H1 (cell line): Measurements from ENCODE around the gene TPRN. TPM values are rescaled to one million over a fixed set of nuclear protein-coding genes. Genes with fewer than 3 reads are reported as not detected.

ENCODE experiments used
- CTCF ChIA-PET: fragments of 300-600 bp; sonication (Branson Sonifier 250); formaldehyde crosslinking; loops from one replicate; lab custom pipeline; 2021; ENCODE audit not compliant: partially characterized antibody; lab: Charles Lee
- POLR2A ChIA-PET: fragments of 300-600 bp; sonication (Branson Sonifier 250); formaldehyde crosslinking; loops from one replicate; lab custom pipeline; 2021; ENCODE audit warnings: inconsistent platforms; ENCODE audit not compliant: partially characterized antibody; lab: Charles Lee
- DNase-seq, 2 experiments: peaks; one replicate each; pipeline versions ENCODE4 v3.0.0 to v3.0.0-alpha.2; 2010 to 2022; ENCODE audit warnings: low spot score in 2 of 2, low read depth in 1 of 2, mixed read lengths in 1 of 2
- FAIRE-seq: peaks from 2 replicates; lab custom pipeline; 2011; peaks lifted over from hg19 to GRCh38; lab: Jason Lieb, UNC
- H2AFZ ChIP-seq: 2 replicates; pipeline ENCODE4 v1.8.1; 2012; ENCODE audit warnings: low read length, inconsistent platforms
- H2AK5ac ChIP-seq: 2 replicates; pipeline ENCODE4 v1.6.1; 2013; ENCODE audit warnings: low read depth, low read length
- H2BK120ac ChIP-seq: replicated peaks from 2 replicates; pipeline ENCODE3; 2013; ENCODE audit warnings: low read depth, low read length, inconsistent platforms
- H2BK12ac ChIP-seq: 2 replicates; pipeline ENCODE4 v1.6.1; 2013; ENCODE audit warnings: low read depth, low read length
- H2BK15ac ChIP-seq: 2 replicates; pipeline ENCODE4 v1.6.1; 2013; ENCODE audit warnings: low read length
- H2BK20ac ChIP-seq: 2 replicates; pipeline ENCODE4 v1.6.1; 2013; ENCODE audit warnings: low read length
- H2BK5ac ChIP-seq: 2 replicates; pipeline ENCODE4 v1.6.1; 2013; ENCODE audit warnings: low read depth, low read length
- H3K14ac ChIP-seq: 2 replicates; pipeline ENCODE4 v1.6.1; 2013; ENCODE audit warnings: inconsistent platforms; ENCODE audit not compliant: insufficient read length
- H3K18ac ChIP-seq: 2 replicates; pipeline ENCODE4 v1.6.1; 2013; ENCODE audit warnings: low read length; ENCODE audit errors: extremely low read depth
- H3K23ac ChIP-seq: 2 replicates; pipeline ENCODE4 v1.6.1; 2013; ENCODE audit warnings: inconsistent platforms; ENCODE audit not compliant: insufficient read length
- H3K23me2 ChIP-seq: 2 replicates; pipeline ENCODE4 v1.6.1; 2013; ENCODE audit warnings: low read depth, low read length
- H3K27ac ChIP-seq: 2 replicates; pipeline ENCODE4 v1.6.1; 2011; ENCODE audit warnings: low read depth, low read length, inconsistent platforms
- H3K27me3 ChIP-seq, 4 experiments: replicated peaks in 1 of 4; 1 replicate in 1 of 4; 2 replicates in 3 of 4; pipeline versions ENCODE4 v1.6.1 to v1.8.1; 2011 to 2013; ENCODE audit warnings: low read length in 3 of 4, mild to moderate bottlenecking in 3 of 4, inconsistent platforms in 2 of 4, mixed read lengths in 2 of 4, moderate library complexity in 1 of 4; ENCODE audit not compliant: control insufficient read depth in 3 of 4, insufficient read depth in 3 of 4; ENCODE audit errors: extremely low read depth in 1 of 4
- H3K36me3 ChIP-seq, 4 experiments: 2 replicates each; pipeline versions ENCODE4 v1.6.1 to v1.8.1; 2011 to 2013; ENCODE audit warnings: mild to moderate bottlenecking in 4 of 4, low read length in 3 of 4, moderate library complexity in 2 of 4, control low read depth in 1 of 4, inconsistent platforms in 1 of 4; ENCODE audit not compliant: insufficient read depth in 4 of 4, control insufficient read depth in 2 of 4
- H3K4ac ChIP-seq: replicated peaks from 2 replicates; pipeline ENCODE3; 2013; ENCODE audit warnings: low read length, low read depth, mixed read lengths, inconsistent platforms; ENCODE audit not compliant: insufficient read length
- H3K4me1 ChIP-seq, 4 experiments: replicated peaks in 1 of 4; 1 replicate in 1 of 4; 2 replicates in 3 of 4; pipeline versions ENCODE4 v1.6.1 to v1.8.1; 2011 to 2013; ENCODE audit warnings: low read length in 3 of 4, inconsistent platforms in 2 of 4, mixed read lengths in 1 of 4; ENCODE audit not compliant: insufficient read depth in 4 of 4, control insufficient read depth in 3 of 4
- H3K4me2 ChIP-seq, 2 experiments: 2 replicates each; pipeline versions ENCODE4 v1.6.1 to v1.8.1; 2011 to 2013; ENCODE audit warnings: low read depth in 2 of 2, low read length in 2 of 2, control low read depth in 1 of 2, inconsistent platforms in 1 of 2, mild to moderate bottlenecking in 1 of 2; ENCODE audit not compliant: insufficient read depth in 1 of 2
- H3K4me3 ChIP-seq, 4 experiments: fragments of 200-600, 300-600 bp in 1 of 4; sonication (generic), shearing (Covaris generic), sonication (Bioruptor Twin) in 1 of 4; 2 replicates each; pipeline versions ENCODE4 v1.5.1 to v1.8.1; 2011 to 2016; ENCODE audit warnings: low read length in 4 of 4, low read depth in 3 of 4, control low read depth in 2 of 4, inconsistent platforms in 2 of 4, mild to moderate bottlenecking in 2 of 4, mixed read lengths in 1 of 4, moderate library complexity in 1 of 4; ENCODE audit not compliant: insufficient read depth in 2 of 4; ENCODE audit errors: extremely low read depth in 1 of 4
- H3K56ac ChIP-seq: replicated peaks from 2 replicates; pipeline ENCODE3; 2013; ENCODE audit warnings: low read depth, mild to moderate bottlenecking, mixed read lengths, low read length, inconsistent platforms; ENCODE audit not compliant: insufficient read length
- H3K79me1 ChIP-seq: 2 replicates; pipeline ENCODE4 v1.6.1; 2013; ENCODE audit warnings: low read depth, low read length, control low read depth
- H3K79me2 ChIP-seq, 2 experiments: 2 replicates each; pipeline versions ENCODE4 v1.6.1 to v1.8.1; 2012 to 2013; ENCODE audit warnings: low read length in 2 of 2, mild to moderate bottlenecking in 2 of 2, inconsistent platforms in 1 of 2; ENCODE audit not compliant: insufficient read depth in 2 of 2, control insufficient read depth in 1 of 2
- H3K9ac ChIP-seq, 4 experiments: replicated peaks in 1 of 4; 1 replicate in 1 of 4; 2 replicates in 3 of 4; pipeline versions ENCODE4 v1.6.1 to v1.8.1; 2011 to 2013; ENCODE audit warnings: low read depth in 3 of 4, low read length in 3 of 4, control low read depth in 2 of 4, mild to moderate bottlenecking in 2 of 4, moderate library complexity in 2 of 4, inconsistent platforms in 1 of 4; ENCODE audit errors: extremely low read depth in 1 of 4
- H3K9me3 ChIP-seq, 2 experiments: 2 replicates each; pipeline versions ENCODE4 v1.6.1 to v1.8.1; 2012 to 2013; ENCODE audit warnings: mild to moderate bottlenecking in 2 of 2, moderate library complexity in 2 of 2, control low read depth in 1 of 2, inconsistent platforms in 1 of 2, low read depth in 1 of 2, low read length in 1 of 2, mixed read lengths in 1 of 2; ENCODE audit not compliant: insufficient read depth in 2 of 2
- H4K20me1 ChIP-seq, 2 experiments: replicated peaks in 1 of 2; 2 replicates each; pipeline versions ENCODE3 to v1.8.1; 2011 to 2013; ENCODE audit warnings: inconsistent platforms in 2 of 2, low read length in 2 of 2, mild to moderate bottlenecking in 1 of 2; ENCODE audit not compliant: insufficient read depth in 2 of 2, control insufficient read depth in 1 of 2
- H4K5ac ChIP-seq: 2 replicates; pipeline ENCODE4 v1.6.1; 2013; ENCODE audit warnings: low read length, low read depth, mixed read lengths, inconsistent platforms; ENCODE audit not compliant: insufficient read length
- H4K8ac ChIP-seq: 2 replicates; pipeline ENCODE4 v1.8.0; 2013; ENCODE audit warnings: mild to moderate bottlenecking, moderate library complexity, low read length, inconsistent platforms; ENCODE audit not compliant: insufficient read depth; ENCODE audit errors: extremely low read depth
- H4K91ac ChIP-seq: replicated peaks from 2 replicates; pipeline ENCODE3; 2013; ENCODE audit warnings: low read length, mixed read lengths, inconsistent platforms; ENCODE audit not compliant: insufficient read length
- EZH2 ChIP-seq: fragments of 200-600 bp; sonication (generic); IDR thresholded peaks from 2 replicates; pipeline ENCODE4 v1.7.1; 2012; ENCODE audit warnings: low read depth, mild to moderate bottlenecking, moderate library complexity, low read length, inconsistent platforms; ENCODE audit not compliant: severe bottlenecking
- HDAC2 ChIP-seq, 2 experiments: fragments of 300-600 bp in 1 of 2; sonication (generic) in 1 of 2; IDR thresholded peaks; 2 replicates each; pipeline ENCODE4 v1.6.1; 2011 to 2012; ENCODE audit warnings: low read depth in 2 of 2, low read length in 2 of 2, mild to moderate bottlenecking in 2 of 2, moderate library complexity in 2 of 2, borderline replicate concordance in 1 of 2, inconsistent platforms in 1 of 2
- MAFK ChIP-seq: IDR thresholded peaks from 2 replicates; pipeline ENCODE4 v1.6.1; 2012; ENCODE audit warnings: low read depth, mild to moderate bottlenecking, improper control_type of control experiment, low read length
- POLR2AphosphoS5 ChIP-seq: IDR thresholded peaks from 2 replicates; pipeline ENCODE4 v1.6.1; 2011; ENCODE audit warnings: low read depth, low read length
- SAP30 ChIP-seq: fragments of 300-600 bp; sonication (generic); IDR thresholded peaks from 2 replicates; pipeline ENCODE4 v1.7.1; 2012; ENCODE audit warnings: low read length, moderate library complexity, mild to moderate bottlenecking, inconsistent platforms; ENCODE audit not compliant: insufficient read depth, insufficient replicate concordance
- SIN3A ChIP-seq, 2 experiments: IDR thresholded peaks in 1 of 2; conservative IDR thresholded peaks in 1 of 2; 2 replicates each; pipeline ENCODE4 v1.6.1; 2011 to 2012; ENCODE audit warnings: low read length in 2 of 2, improper control_type of control experiment in 1 of 2, low read depth in 1 of 2, mild to moderate bottlenecking in 1 of 2
- USF2 ChIP-seq: IDR thresholded peaks from 2 replicates; pipeline ENCODE4 v1.6.1; 2011; ENCODE audit warnings: low read length, improper control_type of control experiment
- WGBS, 2 experiments: shearing (Covaris generic) in 1 of 2; methylation state at CpG; one replicate each; pipeline versions ENCODE4 v1.1.6 to v1.1.7; 2013 to 2015; ENCODE audit warnings: low lambda C conversion rate in 2 of 2, mixed read lengths in 2 of 2, inconsistent platforms in 1 of 2, low coverage in 1 of 2, missing lambda C conversion rate in 1 of 2; ENCODE audit not compliant: insufficient replicate concordance in 2 of 2, insufficient coverage in 1 of 2, insufficient read length in 1 of 2; ENCODE audit errors: extremely low coverage in 1 of 2, missing lambda C conversion rate in 1 of 2; 5-methylcytosine and 5-hydroxymethylcytosine counted together
- polyA plus RNA-seq, 7 experiments: library from polyadenylated mRNA; depleted of rRNA in 3 of 7; stranded (reverse) in 5 of 7; unstranded in 2 of 7; fragments of >200 nt in 5 of 7; fragments of 200-250 nt in 2 of 7; gene quantifications; 1 replicate in 5 of 7; 2 replicates in 1 of 7; 4 replicates in 1 of 7; pipeline versions ENCODE4 v1.2.1 to v1.2.3, GENCODE V29; 2011 to 2013; ENCODE audit warnings: missing spikeins in 2 of 7, mixed read lengths in 2 of 7
- total RNA-seq: library from RNA; stranded (reverse); fragmentation: NEBNext Ultra II Directional; extraction: Animal tissue kit (Norgen Biotek cat#: 25700); gene quantifications from 2 replicates; pipeline ENCODE4 v1.2.1, GENCODE V29; 2021
- TF ChIP-seq, protein P1 (sequence below): IDR thresholded peaks from 2 replicates; pipeline ENCODE4 v1.6.1; 2011; ENCODE audit warnings: low read depth, mild to moderate bottlenecking, low read length; ENCODE audit not compliant: insufficient read depth

Gene TPRN
- total and polyA plus RNA-seq, 2 of the 8 experiments (the other 6 are each of a cell fraction or from before 2014, with no cell fraction given) = 9.7 to 23.2 TPM

GRCh38 chr9:137141976-137142936 is 58.3 kb downstream of the TPRN start:
- Histone ChIP-seq H3K36me3 (no peaks in the 10 kb centered on the region), H3K4me3 (no peak overlapping the region), H2BK120ac (no peak overlapping the region), H3K4me2 (no peak overlapping the region), H2BK15ac (0 out of 2 replicates have a peak overlapping the region, but pooled peaks have one; percentile 25), H3K23ac (no peak overlapping the region), H3K27me3 (peaks cover 25 to 66% (median 60%) of the 10 kb centered on the region in 4 experiments), H4K5ac (no peak overlapping the region), H3K27ac (no peak overlapping the region), H2BK5ac (no peak overlapping the region), H3K4me1 (peaks cover 0 to 14% (median 11%) of the 10 kb centered on the region in 4 experiments; a peak in 6 of 7 replicates), H2AK5ac (no peak overlapping the region), H3K14ac (no peak overlapping the region), H3K56ac (no peak overlapping the region), H4K91ac (no peak overlapping the region), H2BK20ac (no peak overlapping the region), H3K4ac (no peak overlapping the region), H3K79me2 (no peaks in the 10 kb centered on the region), H2BK12ac (no peak overlapping the region), H3K18ac (no peak overlapping the region), H3K9me3 (no peaks in the 10 kb centered on the region), H4K20me1 (peaks cover 1 to 21% of the 10 kb centered on the region in 2 experiments), H2AFZ (no peak overlapping the region), H3K9ac (no peak overlapping the region), H4K8ac (no peak overlapping the region), H3K23me2 (peaks cover 4% of the 10 kb centered on the region; the same call in 1 of the 2 replicates), H3K79me1 (0 out of 2 replicates have a peak, but pooled peaks cover 2% of the 10 kb centered on the region)
- no peak for DNase-seq
- 89% methylated on average over 24 of the region's 24 CpGs; no CpG with 5 or more reads in 1 of the 2 experiments for WGBS, 2 experiments
- POLR2A ChIA-PET = no interaction called here
- CTCF ChIA-PET = interaction anchor here (0.7 to 1.5 kb wide), 3 partner anchors 47 to 95 kb away, joined by 3 to 4 read pairs (median 3); partner anchors contain the start of gene RNF224
- FAIRE-seq = no peak
- TF ChIP-seq SIN3A (conservative IDR thresholded peaks at IDR 0.05 in 1 of 2, IDR thresholded peaks at IDR 0.05 in 1 of 2; ENCODE audit: low read depth in 1 of 2, low read length in 2 of 2) = no peak
- TF ChIP-seq USF2 = no peak
- TF ChIP-seq, protein P1, sequence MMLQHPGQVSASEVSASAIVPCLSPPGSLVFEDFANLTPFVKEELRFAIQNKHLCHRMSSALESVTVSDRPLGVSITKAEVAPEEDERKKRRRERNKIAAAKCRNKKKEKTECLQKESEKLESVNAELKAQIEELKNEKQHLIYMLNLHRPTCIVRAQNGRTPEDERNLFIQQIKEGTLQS = no peak
- no peak for TF ChIP-seq MAFK
- no peak for TF ChIP-seq EZH2
- no peak for TF ChIP-seq SAP30
- TF ChIP-seq POLR2AphosphoS5 = no peak
- TF ChIP-seq HDAC2 (IDR thresholded peaks at IDR 0.05; ENCODE audit: borderline replicate concordance in 1 of 2, low read depth in 2 of 2, low read length in 2 of 2) = no peak
